GM12891 (cell line): ENCODE results near the gene ZNF74.
"Not testable (repeated sequence)": the region's sequence is repeated elsewhere in the genome, so short reads cannot be mapped to it uniquely, and the experiment has no call there.

ENCODE experiments used
- POLR2A ChIP-seq: IDR thresholded peaks from 2 replicates; pipeline ENCODE4 v1.6.1; 2011; ENCODE audit warnings: low read depth, low read length, control low read depth
- POLR2AphosphoS5 ChIP-seq: IDR thresholded peaks from 2 replicates; pipeline ENCODE4 v1.6.1; 2011; ENCODE audit warnings: low read depth, low read length, control low read depth

DNA sequence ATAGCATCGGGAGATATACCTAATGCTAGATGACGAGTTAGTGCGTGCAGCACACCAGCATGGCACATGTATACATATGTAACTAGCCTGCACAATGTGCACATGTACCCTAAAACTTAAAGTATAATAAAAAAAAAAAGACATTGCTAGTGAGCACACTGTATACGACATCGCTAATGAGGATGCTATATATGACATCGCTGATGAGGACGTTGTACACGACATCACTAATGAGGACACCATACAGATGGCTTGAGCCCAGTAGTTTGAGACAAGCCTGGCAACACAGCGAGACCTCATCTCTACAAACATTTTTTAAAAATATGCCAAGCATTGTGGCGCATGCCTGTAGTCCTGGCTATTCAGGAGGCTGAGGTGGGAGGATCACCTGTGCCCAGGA, 31.5 kb upstream of the ZNF74 start:
- not testable (repeated sequence) for TF ChIP-seq POLR2AphosphoS5, POLR2A
